Activated CD4-positive, alpha-beta T cell treated with anti-CD3 and anti-CD28 coated beads, Interleukin-2, amount 10 ng/mL, durations not matched to agents 7 days and 5 days (primary cell): ENCODE measurements around the gene DCTN1. TPM values are rescaled to one million over a fixed set of nuclear protein-coding genes. Genes with fewer than 3 reads are reported as not detected.

Experiments
- CTCF ChIA-PET: fragments of 350-600 bp; sonication (Branson Sonifier 250); formaldehyde crosslinking; loops from one replicate; lab custom pipeline; 2021; ENCODE audit warnings: antibody characterized with exemption; lab: Charles Lee
- POLR2A ChIA-PET: fragments of 350-600 bp; sonication (Branson Sonifier 250); formaldehyde crosslinking; loops from one replicate; lab custom pipeline; 2021; ENCODE audit warnings: antibody characterized with exemption; lab: Charles Lee
- DNase-seq: peaks from one replicate; pipeline ENCODE4 v3.0.0-alpha.2; 2020
- H3K27ac Mint-ChIP-seq: one replicate; pipeline ENCODE4 v1.8.0; 2021; ENCODE audit warnings: mild to moderate bottlenecking, moderate library complexity, mixed read lengths
- H3K27me3 Mint-ChIP-seq: one replicate; pipeline ENCODE4 v1.8.0; 2021; ENCODE audit warnings: mixed read lengths
- H3K36me3 Mint-ChIP-seq: one replicate; pipeline ENCODE4 v1.8.0; 2021; ENCODE audit warnings: low read depth, mixed read lengths
- H3K4me1 Mint-ChIP-seq: one replicate; pipeline ENCODE4 v1.8.0; 2021; ENCODE audit warnings: mixed read lengths
- H3K4me3 Mint-ChIP-seq: one replicate; pipeline ENCODE4 v1.8.0; 2021; ENCODE audit warnings: mild to moderate bottlenecking, moderate library complexity, mixed read lengths
- H3K9me3 Mint-ChIP-seq: one replicate; pipeline ENCODE4 v1.8.0; 2021; ENCODE audit warnings: mixed read lengths
- total RNA-seq, 2 experiments: library from RNA; stranded (reverse); gene quantifications; one replicate each; pipeline ENCODE4 v1.2.3, GENCODE V29; 2021

The DCTN1 gene
- total RNA-seq, 2 experiments from 2014 or later: 106 to 132 TPM

GRCh38 chr2:74401891-74402290 lies 21.8 kb upstream of the DCTN1 start:
- Mint-ChIP-seq H3K27ac (no peak overlapping the region), H3K27me3 (peaks cover 9% of the 10 kb centered on the region), H3K36me3 (no peaks in the 10 kb centered on the region), H3K4me3 (no peak overlapping the region), H3K4me1 (peaks cover 8% of the 10 kb centered on the region), H3K9me3 (no peaks in the 10 kb centered on the region)
- POLR2A ChIA-PET: no interaction called here
- no peak for DNase-seq
- CTCF ChIA-PET: interaction anchor here (0.6 to 1.6 kb wide), 4 partner anchors 9 to 209 kb away, joined by 3 to 5 read pairs (median 3); no protein-coding TSS in a partner anchor

- DNase-seq: peak; percentile 46
- CTCF ChIA-PET: interaction anchor here (0.8 to 2.1 kb wide), 6 partner anchors 8 to 186 kb away, joined by 3 to 5 read pairs (median 3); no protein-coding TSS in a partner anchor
Measured at GRCh38 chr2:74399785-74400184, 19.7 kb upstream of the DCTN1 start.

GRCh38 chr2:74396149-74396548 lies 16.0 kb upstream of the DCTN1 start:
- no peak for DNase-seq
- H3K27ac Mint-ChIP-seq: no peak overlapping the region
- ChIA-PET CTCF (interaction anchor here (0.6 kb wide), 1 partner anchor 459 kb away, joined by 5 read pairs; no protein-coding TSS in a partner anchor), POLR2A (no interaction called here)
- no peaks in the 10 kb centered on the region for H3K36me3 Mint-ChIP-seq
- no peak overlapping the region for H3K4me3 Mint-ChIP-seq
- H3K4me1 Mint-ChIP-seq: peaks cover 13% of the 10 kb centered on the region
- peaks cover 8% of the 10 kb centered on the region for H3K27me3 Mint-ChIP-seq
- H3K9me3 Mint-ChIP-seq: no peaks in the 10 kb centered on the region

More at GRCh38 chr2:74399785-74400184, 19.7 kb upstream of the DCTN1 start:
- Mint-ChIP-seq H3K4me3 (no peak overlapping the region), H3K4me1 (peaks cover 6% of the 10 kb centered on the region), H3K27me3 (peaks cover 7% of the 10 kb centered on the region), H3K27ac (no peak overlapping the region), H3K36me3 (no peaks in the 10 kb centered on the region), H3K9me3 (no peaks in the 10 kb centered on the region)
- POLR2A ChIA-PET: no interaction called here

- Mint-ChIP-seq H3K36me3 (no peaks in the 10 kb centered on the region), H3K4me3 (no peak overlapping the region), H3K27ac (no peak overlapping the region), H3K27me3 (peaks cover 8% of the 10 kb centered on the region), H3K9me3 (no peaks in the 10 kb centered on the region), H3K4me1 (peaks cover 9% of the 10 kb centered on the region)
- CTCF ChIA-PET: no interaction called here
- POLR2A ChIA-PET: no interaction called here
- no peak for DNase-seq
Measured at GRCh38 chr2:74393525-74393924, 13.4 kb upstream of the DCTN1 start.

- H3K27me3 Mint-ChIP-seq: peaks cover 8% of the 10 kb centered on the region
- H3K9me3 Mint-ChIP-seq: no peaks in the 10 kb centered on the region
- POLR2A ChIA-PET: interaction anchor here (0.5 kb wide), 1 partner anchor 146 kb away, joined by 3 read pairs; no protein-coding TSS in a partner anchor
- CTCF ChIA-PET: interaction anchor here (0.6 to 2.7 kb wide), 11 partner anchors 7 to 277 kb away, joined by 3 to 13 read pairs (median 4); partner anchors contain the start of genes DCTN1 and TTC31
- H3K36me3 Mint-ChIP-seq: no peaks in the 10 kb centered on the region
- no peak for DNase-seq
- peak overlapping the region; percentile 81 for H3K27ac Mint-ChIP-seq
- H3K4me3 Mint-ChIP-seq: peak overlapping the region; percentile 92
- peaks cover 9% of the 10 kb centered on the region for H3K4me1 Mint-ChIP-seq
Measured at GRCh38 chr2:74392449-74392743, 12.3 kb upstream of the DCTN1 start.

GRCh38 chr2:74391580-74392448 lies 11.7 kb upstream of the DCTN1 start:
- ChIA-PET CTCF (interaction anchor here (0.5 to 2.7 kb wide), 24 partner anchors 8 to 564 kb away, joined by 3 to 13 read pairs (median 4); partner anchors contain the start of genes AUP1, C2orf81, DCTN1 and HTRA2), POLR2A (interaction anchor here (0.5 to 0.7 kb wide), 4 partner anchors 11 to 147 kb away, joined by 3 to 5 read pairs (median 4); partner anchors contain the start of genes AUP1 and HTRA2)
- no peaks in the 10 kb centered on the region for H3K36me3 Mint-ChIP-seq
- peak; percentile 97 for DNase-seq
- peaks cover 8% of the 10 kb centered on the region for H3K27me3 Mint-ChIP-seq
- peak overlapping the region; percentile 92 for H3K4me3 Mint-ChIP-seq
- H3K4me1 Mint-ChIP-seq: peaks cover 9% of the 10 kb centered on the region
- H3K9me3 Mint-ChIP-seq: no peaks in the 10 kb centered on the region
- H3K27ac Mint-ChIP-seq: peak overlapping the region; percentile 99

- POLR2A ChIA-PET: interaction anchor here (0.5 to 0.7 kb wide), 3 partner anchors 11 to 138 kb away, joined by 3 to 5 read pairs (median 4); partner anchors contain the start of genes AUP1 and HTRA2
- Mint-ChIP-seq H3K4me3 (peak overlapping the region; percentile 92), H3K4me1 (peaks cover 9% of the 10 kb centered on the region), H3K27me3 (peaks cover 8% of the 10 kb centered on the region), H3K9me3 (no peaks in the 10 kb centered on the region), H3K27ac (peak overlapping the region; percentile 99), H3K36me3 (no peaks in the 10 kb centered on the region)
- CTCF ChIA-PET: interaction anchor here (0.5 to 2.7 kb wide), 23 partner anchors 9 to 563 kb away, joined by 3 to 13 read pairs (median 4); partner anchors contain the start of genes AUP1, C2orf81, DCTN1 and HTRA2
- peak; percentile 13 for DNase-seq
Measured at GRCh38 chr2:74391209-74391579, 11.1 kb upstream of the DCTN1 start.

GRCh38 chr2:74390606-74391005 lies 10.5 kb upstream of the DCTN1 start:
- no peak for DNase-seq
- Mint-ChIP-seq H3K4me1 (peaks cover 9% of the 10 kb centered on the region), H3K9me3 (no peaks in the 10 kb centered on the region), H3K4me3 (peak overlapping the region; percentile 92), H3K36me3 (no peaks in the 10 kb centered on the region), H3K27me3 (peaks cover 8% of the 10 kb centered on the region), H3K27ac (peak overlapping the region; percentile 32)
- ChIA-PET POLR2A (interaction anchor here (0.7 kb wide), 1 partner anchor 139 kb away, joined by 5 read pairs; the partner anchor contains the start of genes AUP1 and HTRA2), CTCF (interaction anchor here (0.6 to 2.7 kb wide), 13 partner anchors 8 to 563 kb away, joined by 3 to 13 read pairs (median 6); partner anchors contain the start of genes C2orf81, DCTN1, INO80B and TTC31)

- POLR2A ChIA-PET: no interaction called here
- DNase-seq: no peak
- no peaks in the 10 kb centered on the region for H3K27me3 Mint-ChIP-seq
Measured at GRCh38 chr2:74387346-74387745, 7.2 kb upstream of the DCTN1 start.

GRCh38 chr2:74385396-74385795 lies 5.3 kb upstream of the DCTN1 start:
- POLR2A ChIA-PET: no interaction called here

More at GRCh38 chr2:74387346-74387745, 7.2 kb upstream of the DCTN1 start:
- H3K4me1 Mint-ChIP-seq: peaks cover 6% of the 10 kb centered on the region
- peaks cover 1% of the 10 kb centered on the region for H3K36me3 Mint-ChIP-seq
- no peak overlapping the region for H3K27ac Mint-ChIP-seq
- H3K9me3 Mint-ChIP-seq: no peaks in the 10 kb centered on the region
- CTCF ChIA-PET: interaction anchor here (1.1 kb wide), 1 partner anchor 21 kb away, joined by 5 read pairs; no protein-coding TSS in a partner anchor
- H3K4me3 Mint-ChIP-seq: no peak overlapping the region

GRCh38 chr2:74384051-74384450 lies 3.9 kb upstream of the DCTN1 start:
- no peaks in the 10 kb centered on the region for H3K27me3 Mint-ChIP-seq
- CTCF ChIA-PET: no interaction called here
- peaks cover 20% of the 10 kb centered on the region for H3K4me1 Mint-ChIP-seq
- DNase-seq: no peak
- H3K9me3 Mint-ChIP-seq: no peaks in the 10 kb centered on the region
- POLR2A ChIA-PET: no interaction called here
- H3K27ac Mint-ChIP-seq: no peak overlapping the region
- H3K4me3 Mint-ChIP-seq: no peak overlapping the region
- peaks cover 8% of the 10 kb centered on the region for H3K36me3 Mint-ChIP-seq

More at GRCh38 chr2:74385396-74385795, 5.3 kb upstream of the DCTN1 start:
- CTCF ChIA-PET: no interaction called here
- peaks cover 10% of the 10 kb centered on the region for H3K4me1 Mint-ChIP-seq
- no peak overlapping the region for H3K4me3 Mint-ChIP-seq
- no peaks in the 10 kb centered on the region for H3K9me3 Mint-ChIP-seq
- H3K27ac Mint-ChIP-seq: no peak overlapping the region
- H3K27me3 Mint-ChIP-seq: no peaks in the 10 kb centered on the region
- no peak for DNase-seq
- H3K36me3 Mint-ChIP-seq: peaks cover 8% of the 10 kb centered on the region

- peaks cover 10% of the 10 kb centered on the region for H3K36me3 Mint-ChIP-seq
- H3K9me3 Mint-ChIP-seq: no peaks in the 10 kb centered on the region
- ChIA-PET POLR2A (no interaction called here), CTCF (interaction anchor here (0.7 to 2.5 kb wide), 3 partner anchors 8 to 112 kb away, joined by 3 to 13 read pairs (median 3); no protein-coding TSS in a partner anchor)
- no peak overlapping the region for H3K4me3 Mint-ChIP-seq
- H3K4me1 Mint-ChIP-seq: peaks cover 25% of the 10 kb centered on the region
- H3K27ac Mint-ChIP-seq: no peak overlapping the region
- DNase-seq: no peak
- H3K27me3 Mint-ChIP-seq: no peaks in the 10 kb centered on the region
Measured at GRCh38 chr2:74383254-74383653, 3.1 kb upstream of the DCTN1 start.
